Measurements from ENCODE around the gene VWA8.
"Not testable (repeated sequence)": the region's sequence is repeated elsewhere in the genome, so short reads cannot be mapped to it uniquely, and the experiment has no call there.

Gene VWA8

DNA sequence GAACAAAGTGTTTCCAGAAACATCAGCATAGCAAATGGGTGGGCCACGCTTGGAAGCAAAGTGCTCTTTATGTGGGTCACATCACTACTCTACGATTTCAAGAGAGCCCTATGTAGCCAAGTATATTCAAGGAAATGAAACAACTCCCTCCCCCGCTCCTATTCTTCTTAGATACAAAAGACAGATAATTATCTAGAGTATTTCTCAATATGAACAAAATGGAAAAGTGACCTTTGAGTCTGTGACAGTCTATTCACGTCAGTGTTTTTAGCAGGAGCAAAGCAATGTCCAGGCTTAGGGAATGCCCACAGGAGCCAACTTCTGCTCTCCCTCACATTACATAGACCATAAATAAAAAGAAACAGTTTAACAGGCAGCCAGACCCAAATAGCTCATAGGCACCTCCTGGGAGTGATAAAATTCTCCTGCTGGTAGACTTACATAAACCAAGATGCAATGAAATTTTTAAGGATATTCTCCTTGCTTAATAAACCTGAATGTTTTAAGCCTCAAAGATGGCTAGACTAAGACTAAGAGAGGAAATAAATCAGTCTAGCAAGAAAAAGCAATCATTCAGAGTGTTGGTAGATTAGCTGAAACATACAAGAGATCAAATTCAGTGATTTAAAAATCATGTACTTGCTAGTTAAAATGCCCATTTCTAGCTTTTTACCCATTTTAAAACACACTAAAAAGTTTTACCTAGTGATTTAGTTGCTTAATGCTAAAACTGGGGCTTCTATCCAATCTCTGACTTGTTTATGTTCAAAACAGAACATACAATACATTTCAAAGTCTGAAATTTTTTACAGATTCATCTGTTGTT is 320.7 kb downstream of the VWA8 start:
- DNase-seq, result no peak

DNA sequence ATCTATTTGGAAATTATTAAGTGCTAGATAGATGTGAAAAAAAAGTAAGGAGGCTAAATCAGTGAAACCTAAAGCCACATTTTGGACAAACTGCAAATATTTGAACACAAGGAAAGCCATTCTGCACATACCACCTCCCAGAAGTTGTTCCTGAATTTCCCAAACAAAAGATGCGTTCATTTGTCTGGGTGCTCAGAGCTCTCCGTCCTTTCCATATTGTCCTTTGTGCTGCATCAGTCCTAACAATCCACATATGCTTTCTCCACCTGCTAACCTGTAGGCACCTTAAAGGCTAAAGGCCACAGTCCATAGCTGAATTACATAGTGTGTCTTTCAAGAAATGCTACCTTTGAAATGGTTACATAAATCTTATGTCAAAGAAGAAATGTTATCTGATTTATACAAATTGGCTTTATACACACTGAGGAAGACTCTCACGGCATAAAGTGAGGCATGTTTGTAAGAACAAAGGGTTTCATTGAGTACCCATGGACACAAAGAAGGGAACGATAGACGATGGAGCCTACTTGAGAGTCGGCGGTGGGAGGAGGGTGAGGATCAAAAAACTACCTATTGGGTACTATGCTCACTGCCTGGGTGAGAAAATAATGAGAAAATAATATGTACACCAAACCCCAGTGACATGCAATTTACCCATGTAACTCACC is 321.5 kb downstream of the VWA8 start:
- no peak for DNase-seq

DNA sequence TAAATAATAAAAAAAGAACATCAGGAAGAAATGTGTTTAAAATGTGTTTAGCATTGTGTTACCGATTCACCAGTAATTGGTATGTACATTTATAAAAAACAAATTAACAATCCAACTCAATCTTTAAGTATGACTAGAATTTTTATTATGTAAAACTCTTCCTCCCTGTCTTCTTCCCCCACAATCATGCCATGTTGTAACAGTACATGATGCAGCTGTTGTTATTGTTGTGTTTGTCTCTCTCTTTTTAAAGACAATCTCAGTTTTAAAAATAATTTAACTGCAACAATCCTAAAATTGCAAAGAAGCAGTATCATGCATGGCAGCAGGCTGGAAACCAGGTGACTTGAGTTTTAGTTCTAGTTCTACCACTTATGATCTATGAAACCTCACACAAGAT is 323.3 kb downstream of the VWA8 start:
- DNase-seq, result no peak

DNA sequence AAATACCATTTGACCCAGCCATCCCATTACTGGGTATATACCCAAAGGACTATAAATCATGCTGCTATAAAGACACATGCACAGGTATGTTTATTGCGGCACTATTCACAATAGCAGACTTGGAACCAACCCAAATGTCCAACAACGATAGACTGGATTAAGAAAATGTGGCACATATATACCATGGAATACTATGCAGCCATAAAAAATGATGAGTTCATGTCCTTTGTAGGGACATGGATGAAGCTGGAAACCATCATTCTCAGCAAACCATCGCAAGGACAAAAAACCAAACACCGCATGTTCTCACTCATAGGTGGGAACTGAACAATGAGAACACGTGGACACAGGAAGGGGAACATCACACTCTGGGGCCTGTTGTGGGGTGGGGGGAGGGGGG is 323.9 kb downstream of the VWA8 start:
- not testable (repeated sequence) for DNase-seq

DNA sequence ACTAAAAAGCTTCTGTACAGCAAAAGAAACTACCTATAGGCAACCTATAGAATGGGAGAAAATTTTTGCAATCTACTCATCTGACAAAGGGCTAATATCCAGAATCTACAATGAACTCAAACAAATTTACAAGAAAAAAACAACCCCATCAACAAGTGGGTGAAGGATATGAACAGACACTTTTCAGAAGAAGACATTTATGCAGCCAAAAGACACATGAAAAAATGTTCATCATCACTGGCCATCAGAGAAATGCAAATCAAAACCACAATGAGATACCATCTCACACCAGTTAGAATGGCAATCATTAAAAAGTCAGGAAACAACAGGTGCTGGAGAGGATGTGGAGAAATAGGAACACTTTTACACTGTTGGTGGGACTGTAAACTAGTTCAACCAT is 324.3 kb downstream of the VWA8 start:
- not testable (repeated sequence) for DNase-seq

DNA sequence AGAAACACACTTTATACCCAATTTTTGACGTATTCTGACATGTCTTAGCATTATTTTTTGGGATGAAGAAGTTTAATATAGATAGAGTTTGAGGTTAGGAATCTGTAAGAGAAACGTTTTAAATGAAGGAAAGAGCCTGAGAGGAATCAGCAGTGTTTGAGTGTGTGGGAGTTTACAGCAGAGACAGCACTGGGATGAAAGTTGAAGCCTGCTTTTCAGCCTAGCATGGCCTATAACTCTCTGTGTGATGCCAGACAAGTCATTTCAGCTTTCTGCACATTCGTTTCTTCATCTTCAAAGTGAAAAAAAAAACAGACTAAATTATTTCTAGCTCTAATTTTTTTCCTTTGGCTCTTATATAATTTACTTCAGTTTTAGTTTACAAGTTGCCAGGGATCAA is 326.5 kb downstream of the VWA8 start:
- DNase-seq, result no peak

DNA sequence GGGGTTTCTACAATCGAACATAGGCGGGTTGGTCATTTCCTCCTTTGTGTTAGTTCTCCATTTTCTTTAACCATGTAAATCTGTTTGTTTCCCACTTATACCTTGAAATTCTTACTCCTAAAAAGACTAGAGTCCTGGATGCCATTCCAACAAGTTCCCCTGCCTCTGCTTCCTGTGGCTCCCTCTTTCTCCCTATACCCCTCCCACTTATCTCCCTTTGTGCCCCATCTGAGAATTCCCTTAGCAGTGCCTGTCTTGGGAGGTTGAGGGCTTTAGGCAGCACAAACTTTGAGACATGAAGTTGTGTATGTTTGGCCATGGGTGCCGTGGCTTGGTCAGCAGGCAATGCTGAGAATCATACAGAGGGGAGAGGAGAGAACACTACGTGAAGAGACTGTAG is 327.1 kb downstream of the VWA8 start:
- no peak for DNase-seq

DNA sequence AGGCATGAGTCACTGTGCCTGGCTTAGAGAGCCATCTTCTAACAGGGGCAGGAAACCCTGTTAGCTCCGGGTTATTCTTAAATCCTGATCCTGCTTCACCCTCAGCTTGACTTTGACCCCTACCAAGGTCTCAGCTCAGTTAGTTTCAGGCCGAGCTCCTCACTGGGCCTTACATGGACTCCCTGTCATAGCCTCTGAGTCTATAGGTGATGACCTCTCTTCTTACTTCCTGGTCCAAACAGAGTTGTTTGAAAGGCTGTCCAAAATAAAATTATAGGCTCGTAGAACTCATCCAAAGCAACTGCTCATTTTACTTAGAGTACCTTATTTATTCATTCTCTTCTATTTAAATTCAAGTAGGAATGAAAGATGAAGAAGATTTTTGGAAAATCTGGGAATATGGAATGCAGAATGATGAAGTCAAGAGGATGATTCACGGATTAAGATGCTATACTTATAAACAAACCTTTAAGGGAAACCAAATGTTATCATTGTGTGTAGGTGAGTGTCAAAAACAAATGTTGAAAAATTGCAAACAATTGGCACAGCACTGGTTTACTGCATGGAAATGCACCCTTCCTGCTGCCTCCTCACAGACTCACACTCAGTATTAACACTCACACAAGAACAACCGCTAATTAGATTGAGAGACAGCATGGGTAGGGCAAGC is 329.5 kb downstream of the VWA8 start:
- DNase-seq, result no peak

DNA sequence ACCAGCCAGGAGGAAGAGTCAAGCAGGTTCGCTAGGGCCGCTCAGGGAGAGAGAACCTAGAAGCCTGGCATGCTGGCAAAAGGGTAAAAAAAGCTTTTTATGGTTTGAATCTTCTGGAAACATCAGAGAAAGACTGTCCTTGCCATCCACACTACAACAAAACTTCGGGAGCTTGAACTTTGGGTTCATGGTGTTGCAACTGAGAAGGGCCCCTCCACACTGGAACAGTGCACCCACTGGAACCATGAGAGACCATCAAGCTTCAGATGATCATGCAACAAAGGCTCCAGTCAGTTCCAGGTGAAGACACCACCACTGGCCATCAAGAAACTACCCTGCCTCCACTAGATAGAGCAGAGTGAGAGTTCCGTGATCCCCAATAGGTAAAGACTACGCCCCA is 333.5 kb downstream of the VWA8 start:
- DNase-seq, result no peak

DNA sequence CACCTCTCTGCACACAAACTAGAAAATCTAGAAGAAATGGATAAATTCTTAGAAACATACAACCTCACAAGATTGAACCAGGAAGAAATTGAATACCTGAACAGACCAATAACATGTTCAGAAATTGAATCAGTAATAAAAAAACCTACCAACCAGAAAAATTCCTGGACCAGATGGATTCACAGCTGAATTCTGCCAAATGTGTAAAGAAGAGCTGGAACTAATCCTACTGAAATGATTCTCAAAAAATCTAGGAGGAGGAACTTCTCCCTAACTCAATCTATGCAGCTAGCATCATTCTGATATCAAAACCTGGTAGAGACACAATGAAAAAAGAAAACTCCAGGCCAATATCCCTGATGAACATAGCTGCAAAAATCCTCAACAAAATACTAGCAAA is 336.9 kb downstream of the VWA8 start:
- DNase-seq, result no peak

DNA sequence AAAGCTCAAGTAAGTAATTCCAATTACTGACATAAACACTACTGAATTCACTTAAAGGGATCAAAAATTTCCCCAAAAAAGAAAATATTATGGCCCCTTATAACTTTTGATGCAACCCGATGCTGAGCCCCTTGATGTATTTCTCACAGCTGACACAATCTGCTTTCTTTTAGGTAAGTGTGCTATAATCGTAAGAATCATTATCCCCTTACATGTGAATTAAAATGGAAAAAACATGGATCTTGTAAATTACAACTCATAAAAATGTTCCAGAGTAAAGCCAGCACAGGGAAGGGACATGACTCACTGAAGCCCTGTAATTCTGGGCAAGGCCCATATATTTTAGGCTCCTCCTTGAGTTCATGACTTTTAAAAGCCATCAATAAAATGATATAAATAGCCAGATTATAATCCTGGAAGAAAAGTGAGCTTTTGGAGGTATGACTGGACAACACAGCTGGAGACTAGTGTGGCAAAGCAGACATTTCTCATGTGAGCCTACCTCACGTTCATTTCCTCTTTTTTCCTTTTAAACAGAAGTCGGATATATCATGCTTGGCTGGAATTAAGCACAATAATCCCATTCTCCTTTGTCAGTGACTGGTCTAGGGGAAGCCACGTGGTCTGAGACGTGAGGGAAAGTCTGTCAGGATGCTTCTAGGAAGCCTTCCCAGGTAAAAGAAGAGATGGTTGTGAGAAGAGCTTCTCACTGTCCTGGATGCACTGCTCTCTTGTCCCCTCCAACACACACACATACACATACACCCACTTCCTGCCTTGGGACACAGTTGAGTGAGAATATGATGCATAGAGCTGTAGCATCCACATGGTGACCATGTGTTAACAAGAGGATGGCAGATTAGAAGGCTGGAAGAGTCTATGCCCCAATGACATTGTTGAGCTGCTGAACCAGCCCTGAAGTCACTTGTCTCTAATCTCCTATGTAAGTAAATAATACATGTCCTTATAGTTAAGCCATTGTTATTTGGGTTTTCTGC is 338.2 kb downstream of the VWA8 start:
- no peak for DNase-seq

DNA sequence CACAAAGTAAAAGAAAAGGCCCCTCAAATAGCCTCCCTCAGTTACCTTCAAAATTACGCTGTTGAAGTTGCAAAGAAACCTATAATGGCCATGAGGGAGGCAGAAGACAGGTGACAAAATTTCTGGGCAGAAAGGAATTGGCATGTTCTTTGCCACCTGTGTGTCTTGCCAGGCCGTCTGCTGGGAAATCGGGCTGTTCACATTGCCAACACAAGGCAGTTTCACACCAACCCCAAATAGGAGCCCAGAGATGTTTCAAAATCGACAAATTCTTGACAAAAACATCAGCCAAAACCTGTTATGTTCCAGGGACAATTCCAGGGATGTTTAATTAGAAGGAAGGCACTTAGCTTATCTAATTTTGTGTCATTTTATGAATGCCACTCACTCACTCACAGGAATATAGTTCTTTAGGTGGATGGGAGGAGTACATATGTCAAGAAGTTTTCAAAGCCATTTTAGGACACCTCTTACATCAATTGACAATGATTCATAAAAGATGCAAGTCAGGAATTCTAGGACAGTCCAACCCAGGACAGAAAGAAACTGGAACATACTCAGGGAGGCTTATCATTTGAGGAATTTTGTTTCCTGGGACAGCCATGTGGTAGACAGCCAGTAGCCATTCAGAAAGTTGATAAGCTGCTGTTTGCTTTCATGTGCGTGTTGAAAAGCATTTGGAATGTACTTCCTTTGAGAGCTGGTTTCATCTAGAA is 339.0 kb downstream of the VWA8 start:
- no peak for DNase-seq

DNA sequence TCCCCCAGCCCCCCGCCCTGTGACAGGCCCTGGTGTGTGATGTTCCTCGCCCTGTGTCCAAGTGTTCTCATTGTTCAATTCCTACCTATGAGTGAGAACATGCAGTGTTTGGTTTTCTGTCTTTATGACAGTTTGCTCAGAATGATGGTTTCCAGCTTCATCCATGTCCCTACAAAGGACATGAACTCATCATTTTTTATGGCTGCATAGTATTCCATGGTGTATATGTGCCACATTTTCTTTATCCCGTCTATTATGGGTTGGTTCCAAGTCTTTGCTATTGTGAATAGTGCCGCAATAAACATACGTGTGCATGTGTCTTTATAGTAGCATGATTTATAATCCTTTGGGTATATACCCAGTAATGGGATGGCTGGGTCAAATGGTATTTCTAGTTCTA is 343.3 kb downstream of the VWA8 start:
- DNase-seq, result not testable (repeated sequence)

DNA sequence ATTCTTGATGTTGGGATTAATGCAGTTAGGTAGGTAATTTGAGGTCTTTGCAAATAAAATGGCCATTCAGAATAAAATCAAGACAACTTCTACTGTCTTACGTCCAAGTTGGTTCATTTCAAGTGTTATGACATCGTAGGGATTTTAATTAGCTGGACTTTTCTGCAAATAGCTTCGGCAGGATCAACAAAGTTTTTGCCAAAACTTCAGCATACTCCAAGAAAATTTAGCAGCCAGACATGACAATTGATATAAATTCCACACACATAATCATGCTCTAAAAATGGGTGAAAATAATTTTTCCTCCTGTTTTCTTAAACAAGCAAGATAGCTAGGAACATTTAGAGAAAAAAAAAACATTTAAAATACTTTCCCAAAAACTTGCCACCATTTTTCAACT is 344.8 kb downstream of the VWA8 start:
- no peak for DNase-seq

DNA sequence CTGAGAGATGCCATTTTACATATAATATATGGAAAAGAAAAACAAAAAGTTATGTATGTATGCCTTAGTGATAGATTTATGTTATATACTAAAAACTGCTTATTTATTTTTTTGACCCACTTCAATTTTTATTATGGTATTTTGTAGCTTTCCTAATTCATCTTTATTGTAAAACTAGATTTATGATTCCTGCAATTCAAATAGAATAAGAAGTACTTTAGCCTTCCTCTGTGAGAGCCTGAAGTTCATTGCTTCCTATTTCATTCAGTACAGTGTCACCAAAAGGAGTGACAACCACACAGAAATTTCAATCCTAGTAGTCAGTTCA is 345.4 kb downstream of the VWA8 start:
- no peak for DNase-seq

DNA sequence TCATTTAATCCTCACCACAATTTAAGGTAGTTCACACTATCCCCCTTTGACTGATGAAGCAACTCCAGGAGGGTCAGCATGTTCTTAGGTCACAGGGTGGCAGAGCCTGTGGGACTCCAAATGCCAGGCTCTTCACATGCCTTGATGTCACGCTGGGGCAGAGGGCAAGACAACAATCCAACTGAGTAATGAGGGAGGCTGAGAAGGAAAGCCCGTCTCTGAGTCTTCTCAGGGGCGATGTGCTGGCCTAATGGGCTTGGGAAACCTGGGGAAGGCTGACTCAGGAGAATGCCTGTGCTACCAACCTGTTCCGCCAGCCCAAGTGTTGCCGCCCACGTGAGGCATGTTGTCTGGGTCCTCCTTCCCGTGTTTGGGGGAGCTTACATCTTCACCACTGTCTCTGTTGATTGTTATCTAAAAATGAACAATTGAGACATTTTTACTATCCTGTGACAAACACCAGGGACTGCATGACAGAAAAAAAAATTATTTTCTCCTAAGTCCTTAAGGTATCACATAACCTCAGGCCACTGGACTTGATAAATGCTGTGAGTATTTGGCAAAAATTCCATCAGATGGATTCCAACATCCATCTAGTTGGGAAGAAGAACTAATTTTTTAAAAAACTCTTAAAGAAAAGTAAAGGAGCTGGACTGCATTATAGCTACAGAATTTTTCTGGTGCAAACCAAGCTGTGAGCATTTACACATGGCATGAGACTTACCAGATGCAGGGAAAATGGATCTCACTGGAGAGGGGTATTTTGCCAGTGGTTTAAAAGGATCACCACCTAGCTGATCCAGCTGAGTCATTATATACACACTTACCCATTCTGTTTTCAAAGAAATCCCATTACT is 346.0 kb downstream of the VWA8 start:
- no peak for DNase-seq

DNA sequence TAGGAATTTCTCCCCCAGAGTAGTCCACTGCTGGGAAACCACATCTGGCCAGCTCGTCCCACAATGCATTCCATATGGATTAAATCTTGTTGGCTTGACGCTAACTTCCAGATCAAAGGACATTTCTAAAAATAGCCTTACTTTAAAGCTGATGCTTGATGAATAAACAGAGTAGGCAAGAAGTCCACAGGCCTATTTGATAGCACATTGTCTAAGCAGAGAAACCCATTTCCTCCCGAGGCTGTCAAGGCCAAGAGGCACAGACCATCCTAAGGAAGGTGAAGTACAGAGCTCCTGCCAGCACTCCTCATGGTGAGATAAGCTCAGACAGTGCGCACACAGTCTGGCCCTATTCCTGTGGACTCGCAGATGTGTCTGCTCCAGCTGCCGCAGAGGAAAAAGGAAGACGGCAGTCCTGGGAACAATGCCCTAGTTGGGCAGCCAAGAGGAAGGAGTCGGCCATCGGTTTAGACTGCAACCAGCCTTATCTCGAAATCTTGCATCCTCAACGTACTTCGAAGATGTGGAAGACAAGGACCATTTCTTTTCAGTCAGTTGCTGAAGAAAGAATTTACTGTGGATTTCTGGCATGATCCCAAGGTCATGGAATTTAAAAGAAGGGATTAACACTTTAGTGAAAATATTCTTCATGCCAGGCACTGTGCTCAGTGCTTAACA is 346.8 kb downstream of the VWA8 start:
- no peak for DNase-seq

DNA sequence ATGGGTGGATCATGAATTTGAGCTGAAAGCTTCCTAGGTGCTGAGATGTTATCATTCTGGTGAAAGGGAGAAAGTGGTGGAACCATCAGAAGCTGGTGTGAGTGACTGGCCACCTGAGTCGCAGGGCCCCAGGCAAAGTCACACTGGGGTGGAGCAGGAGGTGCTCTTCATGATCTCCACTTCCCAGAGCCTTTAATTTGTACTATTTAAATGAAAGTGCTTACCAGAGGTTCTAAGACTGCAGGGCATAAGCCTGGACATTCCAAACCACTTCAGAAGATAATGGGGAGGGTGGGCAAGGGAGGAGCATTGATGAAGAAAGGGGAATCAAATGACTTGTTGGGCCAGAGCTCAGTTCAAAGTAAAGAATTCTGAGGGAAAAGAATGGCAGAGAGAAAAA is 347.4 kb downstream of the VWA8 start:
- DNase-seq, result no peak

DNA sequence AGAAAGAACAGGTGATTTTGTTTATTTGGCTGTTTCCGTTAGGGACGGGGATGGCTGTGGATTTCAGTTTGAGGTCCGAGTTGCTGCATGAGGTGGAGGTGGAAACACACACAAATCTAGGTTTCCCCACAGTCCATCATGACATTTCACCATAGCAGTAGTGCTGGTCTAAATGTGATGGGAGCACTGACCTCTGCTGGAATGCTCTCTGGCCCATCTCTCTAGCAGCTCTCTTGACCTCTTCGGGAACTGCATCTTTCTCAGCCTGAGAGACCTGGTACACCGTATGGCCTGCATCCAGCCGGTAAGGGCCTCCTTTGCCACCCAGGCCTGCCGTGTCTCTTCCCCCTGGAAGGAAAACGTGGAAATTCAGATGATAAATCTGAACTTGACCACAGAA is 349.5 kb downstream of the VWA8 start:
- no peak for DNase-seq

DNA sequence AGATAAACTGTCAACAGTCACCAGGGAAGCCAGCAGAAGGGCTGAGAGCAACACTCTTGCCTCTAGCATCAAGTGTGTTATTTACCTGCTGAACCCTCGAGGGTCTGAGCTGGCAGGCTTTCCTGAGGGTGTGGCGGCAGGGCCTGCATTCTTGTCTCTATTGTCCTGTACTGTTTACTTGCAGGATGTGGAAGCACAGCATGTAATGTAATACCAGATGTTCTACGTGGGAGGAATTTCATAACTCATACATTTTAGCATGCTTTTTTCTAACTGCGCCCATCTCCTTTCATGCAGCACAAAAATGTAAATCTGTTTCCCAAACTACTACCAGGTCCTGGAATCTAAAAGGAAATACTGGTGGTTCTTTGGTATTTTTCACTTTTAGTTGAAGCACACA is 350.5 kb downstream of the VWA8 start:
- no peak for DNase-seq

DNA sequence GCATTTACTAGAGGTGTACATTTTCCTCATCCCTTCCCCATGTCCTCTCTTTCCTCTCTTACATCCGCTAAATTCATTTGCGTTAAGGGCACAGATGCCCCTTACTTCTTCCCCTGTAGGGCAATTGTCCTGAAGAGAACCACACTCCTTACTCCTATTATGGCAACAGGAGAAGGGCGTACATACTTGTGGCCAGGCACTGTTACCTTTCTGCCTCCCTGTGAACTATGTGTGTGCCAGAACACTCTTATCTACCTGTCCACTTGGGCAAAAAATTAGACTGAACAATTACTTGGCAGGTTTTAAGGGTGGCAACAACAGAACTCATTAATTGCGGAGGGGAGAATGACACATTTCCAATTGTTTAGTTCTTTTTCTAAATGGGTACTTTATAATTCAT is 351.1 kb downstream of the VWA8 start:
- no peak for DNase-seq
